K562 (cell line): ENCODE data around the gene NECAP2. TPM values are rescaled to one million over a fixed set of nuclear protein-coding genes. Genes with fewer than 3 reads are reported as not detected.
"Not testable (repeated sequence)": the region's sequence is repeated elsewhere in the genome, so short reads cannot be mapped to it uniquely, and the experiment has no call there.

ENCODE experiments used
- ATAC-seq: fragments of 200-7000 bp; cut with Tn5 transposase; 3 replicates; pipeline ENCODE4 v1.9.1; 2020; ENCODE audit warnings: moderate library complexity
- BruUV-seq: library from RNA; stranded (reverse); fragments of 400-500 nt; replicated peaks from 2 replicates; lab custom pipeline; 2021; lab: Mats Ljungman, UMichigan
- CTCF ChIA-PET: fragments of 300-600 bp; formaldehyde crosslinking; extraction: SDS; loops from one replicate; lab custom pipeline; 2021; ENCODE audit warnings: low intra/inter-chr PET ratio; lab: Yijun Ruan, JAX
- POLR2A ChIA-PET: fragments of 300-600, 350-650 bp; sonication (Branson Sonifier 250); formaldehyde crosslinking; extraction: SDS; loops from one replicate; lab custom pipeline; 2021; ENCODE audit warnings: antibody characterized with exemption, inconsistent platforms; lab: Yijun Ruan, JAX
- DNase-seq, 4 experiments: peaks; one replicate each; pipeline versions ENCODE4 v3.0.0 to v3.0.0-alpha.2; 2011 to 2018; ENCODE audit warnings: low spot score in 3 of 4, mixed read lengths in 3 of 4; ENCODE audit errors: extremely low read depth in 1 of 4
- FAIRE-seq: peaks from 2 replicates; lab custom pipeline; 2011; peaks lifted over from hg19 to GRCh38; lab: Jason Lieb, UNC
- H2AFZ ChIP-seq: 2 replicates; pipeline ENCODE4 v1.6.0; 2011; ENCODE audit warnings: low read depth, low read length, control low read depth, inconsistent platforms
- H3K27ac ChIP-seq: fragments of 200-600 bp; 3 replicates; pipeline ENCODE4 v1.8.0; 2011; ENCODE audit warnings: low read depth, mild to moderate bottlenecking, control low read depth, inconsistent platforms, low read length, moderate library complexity, mixed read lengths; ENCODE audit errors: extremely low read depth
- H3K27me3 ChIP-seq, 2 experiments: fragments of 300-600 bp in 1 of 2; 2 replicates in 1 of 2; 3 replicates in 1 of 2; pipeline versions ENCODE4 v1.6.0 to v1.8.0; 2011; ENCODE audit warnings: inconsistent platforms in 2 of 2, low read length in 2 of 2, mild to moderate bottlenecking in 1 of 2, mixed read lengths in 1 of 2, moderate library complexity in 1 of 2; ENCODE audit not compliant: control insufficient read depth in 2 of 2, insufficient read depth in 2 of 2
- H3K36me3 ChIP-seq: fragments of 300-600 bp; 3 replicates; pipeline ENCODE4 v1.8.0; 2011; ENCODE audit warnings: mild to moderate bottlenecking, low read length, inconsistent platforms; ENCODE audit not compliant: control insufficient read depth, insufficient read depth
- H3K4me1 ChIP-seq, 2 experiments: fragments of 200-600 bp in 1 of 2; replicated peaks in 1 of 2; 2 replicates in 1 of 2; 3 replicates in 1 of 2; pipeline versions ENCODE4 v1.5.1 to v1.8.0; 2011; ENCODE audit warnings: inconsistent platforms in 2 of 2, low read length in 2 of 2, mild to moderate bottlenecking in 1 of 2, mixed read lengths in 1 of 2, moderate library complexity in 1 of 2; ENCODE audit not compliant: control insufficient read depth in 2 of 2, insufficient read depth in 2 of 2
- H3K4me2 ChIP-seq: 2 replicates; pipeline ENCODE4 v1.6.1; 2011; ENCODE audit warnings: low read length, control low read depth, inconsistent platforms, mixed read lengths; ENCODE audit not compliant: insufficient read depth
- H3K4me3 ChIP-seq: fragments of 200-600 bp; sonication (generic), shearing (Covaris generic); 2 replicates; pipeline ENCODE4 v1.5.1; 2016; ENCODE audit warnings: control low read depth, inconsistent platforms
- H3K79me2 ChIP-seq: fragments of 200-600 bp; 3 replicates; pipeline ENCODE4 v1.8.0; 2011; ENCODE audit warnings: low read length, inconsistent platforms; ENCODE audit not compliant: control insufficient read depth, insufficient read depth
- H3K9ac ChIP-seq, 2 experiments: 2 replicates each; pipeline versions ENCODE4 v1.6.0 to v1.6.1; 2011; ENCODE audit warnings: low read depth in 2 of 2, low read length in 2 of 2, control low read depth in 1 of 2, inconsistent platforms in 1 of 2, mild to moderate bottlenecking in 1 of 2, mixed read lengths in 1 of 2; ENCODE audit not compliant: insufficient read depth in 1 of 2
- H3K9me1 ChIP-seq: one replicate; pipeline ENCODE4 v1.6.0; 2011; ENCODE audit warnings: inconsistent platforms, mild to moderate bottlenecking, low read length, moderate library complexity; ENCODE audit not compliant: control insufficient read depth, insufficient read depth
- H3K9me3 ChIP-seq: replicated peaks from 2 replicates; pipeline ENCODE4 v1.5.1; 2011; ENCODE audit warnings: low read depth, low read length, inconsistent platforms; ENCODE audit not compliant: control insufficient read depth, insufficient read depth
- H4K20me1 ChIP-seq: replicated peaks from 2 replicates; pipeline ENCODE4 v1.6.1; 2011; ENCODE audit warnings: low read length, inconsistent platforms, mixed read lengths; ENCODE audit not compliant: control insufficient read depth, insufficient read depth
- BCOR ChIP-seq: fragments of 450-650 bp; IDR thresholded peaks from 2 replicates; pipeline ENCODE4 v1.6.1; 2016
- KDM1A ChIP-seq, 2 experiments: fragments of 450-650 bp; IDR thresholded peaks; 2 replicates each; pipeline ENCODE4 v1.6.1; 2016; ENCODE audit warnings: mild to moderate bottlenecking in 2 of 2
- RBM25 ChIP-seq: fragments of 200-400 bp; formaldehyde crosslinking; IDR thresholded peaks from 2 replicates; pipeline ENCODE4 v1.6.1; 2018; ENCODE audit warnings: low read length, low read depth, moderate library complexity; ENCODE audit not compliant: severe bottlenecking
- ZFP36 ChIP-seq: fragments of 150-350 bp; IDR thresholded peaks from 2 replicates; pipeline ENCODE4 v1.6.1; 2018; ENCODE audit warnings: low read length, low read depth; ENCODE audit not compliant: partially characterized antibody
- WGBS: fragments of 100-300 bp; shearing (Covaris generic); methylation state at CpG from one replicate; pipeline ENCODE4 v1.1.6; 2016; ENCODE audit warnings: low coverage, mixed read lengths; ENCODE audit not compliant: insufficient coverage; ENCODE audit errors: missing lambda C conversion rate; 5-methylcytosine and 5-hydroxymethylcytosine counted together
- in situ Hi-C: fragments of 300-500 bp; cut with MboI; formaldehyde crosslinking; loops from 4 replicates; pipeline ENCODE4 v1.15.0; 2018; ENCODE audit warnings: inconsistent platforms, mixed read lengths
- intact Hi-C: fragments of 100-400 bp; cut with micrococcal nuclease; formaldehyde crosslinking; loops from 2 replicates; pipeline ENCODE4 v1.14.2; 2022
- polyA plus RNA-seq, 8 experiments: library from polyadenylated mRNA; depleted of rRNA in 4 of 8; stranded (reverse) in 5 of 8; unstranded in 3 of 8; fragments of >200 nt; fragmentation: Nextera tagmentation in 2 of 8; fragmentation: Illumina TruSeq in 1 of 8; extraction: Ambion mirVana in 2 of 8; extraction: Trizol in 1 of 8; gene quantifications; 2 replicates each; pipeline versions ENCODE4 v1.2.1 to v1.2.3, GENCODE V29; 2011 to 2014; ENCODE audit warnings: inconsistent platforms in 1 of 8, missing spikeins in 1 of 8
- total RNA-seq, 7 experiments: library from RNA; depleted of rRNA in 6 of 7; stranded (reverse); fragments of >200 nt in 6 of 7; fragmentation: Illumina TruSeq in 2 of 7; extraction: Trizol in 2 of 7; gene quantifications; 2 replicates each; pipeline versions ENCODE4 v1.2.1 to v1.2.3, GENCODE V29; 2011 to 2021; ENCODE audit warnings: low replicate concordance in 1 of 7

The NECAP2 gene
- total and polyA plus RNA-seq, 9 of the 15 experiments (the other 6 are each of a cell fraction or from before 2014, with no cell fraction given), result 22.7 to 107 (median 79.2) TPM

GRCh38 chr1:16487011-16487410 lies 46.5 kb downstream of the NECAP2 start:
- DNase-seq, H3K27ac ChIP-seq, H3K79me2 ChIP-seq, ATAC-seq, H2AFZ ChIP-seq, FAIRE-seq, H4K20me1 ChIP-seq, POLR2A ChIA-PET, H3K4me2 ChIP-seq, intact Hi-C loops, H3K9ac ChIP-seq, CTCF ChIA-PET, H3K9me1 ChIP-seq, in situ Hi-C loops, H3K36me3 ChIP-seq, H3K9me3 ChIP-seq, BruUV-seq, H3K4me3 ChIP-seq, H3K27me3 ChIP-seq: not testable (repeated sequence)
- peaks cover 0 to 21% of the 10 kb centered on the region in 2 experiments; a peak in 2 of 5 replicates for H3K4me1 ChIP-seq

GRCh38 chr1:16489195-16489880 lies 48.8 kb downstream of the NECAP2 start:
- POLR2A ChIA-PET, result interaction anchor here (0.7 kb wide), 1 partner anchor 10 kb away, joined by 3 read pairs; no protein-coding TSS in a partner anchor
- TF ChIP-seq ZFP36 (peak; percentile 18), BCOR (peak; percentile 58), RBM25 (peak; percentile 72), KDM1A (IDR thresholded peaks at IDR 0.05) (0 out of 4 replicates have a peak, but pooled peaks of 1 of the 2 experiments have one; percentile 19)
- 0 out of 4 replicates have a peak overlapping the region, but pooled peaks of 1 of the 2 experiments have one; percentile 69 for H3K9ac ChIP-seq
- H3K9me3 ChIP-seq, H3K36me3 ChIP-seq, H3K27me3 ChIP-seq, BruUV-seq, H3K4me2 ChIP-seq, H3K27ac ChIP-seq, H2AFZ ChIP-seq, ATAC-seq, H4K20me1 ChIP-seq, H3K79me2 ChIP-seq, in situ Hi-C loops, intact Hi-C loops, H3K4me3 ChIP-seq, H3K9me1 ChIP-seq, FAIRE-seq, DNase-seq, CTCF ChIA-PET: not testable (repeated sequence)
- peaks cover 0 to 14% of the 10 kb centered on the region in 2 experiments; a peak in 2 of 5 replicates for H3K4me1 ChIP-seq
- WGBS, result 67% methylated on average over 8 of the region's 9 CpGs
